Astrocyte (in vitro differentiated cells and primary cell): ENCODE results near the gene LYPD4. TPM values are rescaled to one million over a fixed set of nuclear protein-coding genes. Genes with fewer than 3 reads are reported as not detected.

Source experiments
- DNase-seq: peaks from one replicate; pipeline ENCODE4 v3.0.0-alpha.2; 2010; ENCODE audit warnings: low read depth
- FAIRE-seq: peaks from 2 replicates; lab custom pipeline; 2011; peaks lifted over from hg19 to GRCh38; lab: Jason Lieb, UNC
- H2AFZ ChIP-seq: 2 replicates; pipeline ENCODE4 v1.6.0; 2012; ENCODE audit warnings: low read depth, low read length, inconsistent platforms
- H3K27ac ChIP-seq: 2 replicates; pipeline ENCODE4 v1.5.1; 2011; ENCODE audit warnings: low read depth, low read length, inconsistent platforms
- H3K27me3 ChIP-seq: 2 replicates; pipeline ENCODE4 v1.6.0; 2011; ENCODE audit warnings: low read length, inconsistent platforms; ENCODE audit not compliant: insufficient read depth
- H3K36me3 ChIP-seq: 2 replicates; pipeline ENCODE4 v1.5.1; 2011; ENCODE audit warnings: low read length, inconsistent platforms; ENCODE audit not compliant: insufficient read depth
- H3K4me1 ChIP-seq: 2 replicates; pipeline ENCODE4 v1.5.1; 2011; ENCODE audit warnings: low read length, inconsistent platforms; ENCODE audit not compliant: insufficient read depth
- H3K4me2 ChIP-seq: 2 replicates; pipeline ENCODE4 v1.6.0; 2012; ENCODE audit warnings: low read length, inconsistent platforms
- H3K4me3 ChIP-seq: 2 replicates; pipeline ENCODE4 v1.5.1; 2011; ENCODE audit warnings: low read depth, mild to moderate bottlenecking, low read length, inconsistent platforms; ENCODE audit not compliant: insufficient read depth
- H3K79me2 ChIP-seq: 2 replicates; pipeline ENCODE4 v1.6.0; 2012; ENCODE audit warnings: mild to moderate bottlenecking, low read length, inconsistent platforms; ENCODE audit not compliant: insufficient read depth
- H3K9ac ChIP-seq: 2 replicates; pipeline ENCODE4 v1.6.0; 2012; ENCODE audit warnings: mild to moderate bottlenecking, low read length, inconsistent platforms
- H3K9me3 ChIP-seq: 2 replicates; pipeline ENCODE4 v1.5.1; 2012; ENCODE audit warnings: low read depth, mild to moderate bottlenecking, low read length, inconsistent platforms; ENCODE audit not compliant: insufficient read depth
- H4K20me1 ChIP-seq: 2 replicates; pipeline ENCODE4 v1.6.0; 2012; ENCODE audit warnings: low read length, inconsistent platforms; ENCODE audit not compliant: insufficient read depth
- H3K27ac Mint-ChIP-seq: one replicate; pipeline ENCODE4 v1.8.0; 2021; ENCODE audit warnings: mild to moderate bottlenecking, mixed read lengths; ENCODE audit not compliant: unreplicated experiment
- H3K27me3 Mint-ChIP-seq: one replicate; pipeline ENCODE4 v1.8.0; 2021; ENCODE audit warnings: low read depth, mixed read lengths; ENCODE audit not compliant: unreplicated experiment
- H3K36me3 Mint-ChIP-seq: one replicate; pipeline ENCODE4 v1.8.0; 2021; ENCODE audit warnings: low read depth, mixed read lengths; ENCODE audit not compliant: unreplicated experiment
- H3K4me1 Mint-ChIP-seq: one replicate; pipeline ENCODE4 v1.8.0; 2021; ENCODE audit warnings: low read depth, mixed read lengths; ENCODE audit not compliant: unreplicated experiment
- H3K4me3 Mint-ChIP-seq: one replicate; pipeline ENCODE4 v1.8.0; 2021; ENCODE audit warnings: mild to moderate bottlenecking, moderate library complexity, mixed read lengths; ENCODE audit not compliant: unreplicated experiment
- H3K9me3 Mint-ChIP-seq: one replicate; pipeline ENCODE4 v1.8.0; 2021; ENCODE audit warnings: mild to moderate bottlenecking, mixed read lengths; ENCODE audit not compliant: unreplicated experiment
- CTCF ChIP-seq: IDR thresholded peaks from 2 replicates; pipeline ENCODE4 v1.5.1; 2011; ENCODE audit warnings: low read depth, mild to moderate bottlenecking, inconsistent platforms, low read length, moderate library complexity; ENCODE audit not compliant: insufficient read depth
- EZH2 ChIP-seq: IDR thresholded peaks from 2 replicates; pipeline ENCODE4 v1.6.1; 2012; ENCODE audit warnings: mild to moderate bottlenecking, low read length, inconsistent platforms; ENCODE audit not compliant: insufficient read depth
- total RNA-seq: library from RNA; stranded (reverse); gene quantifications from 2 replicates; pipeline ENCODE4 v1.2.1, GENCODE V29; 2021

The LYPD4 gene
- total RNA-seq, 1 donor from 2014 or later: not detected

- Histone ChIP-seq H3K4me3 (peak within 1 kb of the TSS; percentile 96), H3K27ac (peak within 1 kb of the TSS; percentile 94), H3K4me1 (peaks cover 32% of the 10 kb centered on the region), H2AFZ (peak within 1 kb of the TSS; percentile 78), H3K4me2 (peak within 1 kb of the TSS; percentile 97), H3K9me3 (no peaks in the 10 kb centered on the region), H4K20me1 (peaks cover 44% of the 10 kb centered on the region), H3K79me2 (peaks cover 50% of the 10 kb centered on the region), H3K36me3 (peaks cover 37% of the 10 kb centered on the region), H3K27me3 (peaks cover 5% of the 10 kb centered on the region), H3K9ac (peak within 1 kb of the TSS; percentile 100)
- Mint-ChIP-seq H3K36me3 (peaks cover 35% of the 10 kb centered on the region), H3K4me1 (peaks cover 25% of the 10 kb centered on the region), H3K9me3 (no peaks in the 10 kb centered on the region), H3K27ac (peak within 1 kb of the TSS; percentile 99), H3K4me3 (peak within 1 kb of the TSS; percentile 99), H3K27me3 (peaks cover 3% of the 10 kb centered on the region)
- TF ChIP-seq EZH2: no peak
- TF ChIP-seq CTCF: peak; percentile 35
- DNase-seq (peak; percentile 95), FAIRE-seq (peak; percentile 90)
These were observed 15.3 kb upstream of the LYPD4 start, which contains the start of gene RPS19 for GRCh38 chr19:41859618-41860418. TSS of gene RPS19 (plus strand) at chr19:41860255. CDS start at chr19:41860775, 520 bp downstream.

GRCh38 chr19:41859213-41859617 lies 14.7 kb upstream of the LYPD4 start:
- Mint-ChIP-seq H3K4me1 (peaks cover 19% of the 10 kb centered on the region), H3K4me3 (peak overlapping the region; percentile 98), H3K9me3 (no peaks in the 10 kb centered on the region), H3K27ac (peak overlapping the region; percentile 98), H3K36me3 (peaks cover 30% of the 10 kb centered on the region), H3K27me3 (peaks cover 9% of the 10 kb centered on the region)
- Histone ChIP-seq H3K9ac (peak overlapping the region; percentile 67), H3K4me1 (peaks cover 29% of the 10 kb centered on the region), H3K27me3 (peaks cover 8% of the 10 kb centered on the region), H3K9me3 (no peaks in the 10 kb centered on the region), H3K36me3 (peaks cover 31% of the 10 kb centered on the region), H3K27ac (no peak overlapping the region), H2AFZ (peak overlapping the region; percentile 21), H3K79me2 (peaks cover 44% of the 10 kb centered on the region), H3K4me3 (peak overlapping the region; percentile 30), H4K20me1 (peaks cover 38% of the 10 kb centered on the region), H3K4me2 (peak overlapping the region; percentile 97)
- DNase-seq: no peak
- no peak for FAIRE-seq
- TF ChIP-seq EZH2 (no peak), CTCF (no peak)

GRCh38 chr19:41853768-41854167 lies 9.3 kb upstream of the LYPD4 start:
- Histone ChIP-seq H3K4me3 (no peak overlapping the region), H3K4me1 (no peaks in the 10 kb centered on the region), H3K79me2 (no peaks in the 10 kb centered on the region), H3K9ac (no peak overlapping the region), H3K27ac (no peak overlapping the region), H4K20me1 (no peaks in the 10 kb centered on the region), H3K36me3 (no peaks in the 10 kb centered on the region), H3K27me3 (peaks cover 34% of the 10 kb centered on the region), H2AFZ (no peak overlapping the region), H3K4me2 (no peak overlapping the region), H3K9me3 (no peaks in the 10 kb centered on the region)
- FAIRE-seq (no peak), DNase-seq (no peak)
- no peak overlapping the region for H3K4me3 Mint-ChIP-seq
- no peaks in the 10 kb centered on the region for H3K36me3 Mint-ChIP-seq
- H3K4me1 Mint-ChIP-seq: no peaks in the 10 kb centered on the region
- no peak overlapping the region for H3K27ac Mint-ChIP-seq
- peaks cover 44% of the 10 kb centered on the region for H3K27me3 Mint-ChIP-seq
- TF ChIP-seq EZH2: no peak
- TF ChIP-seq CTCF: no peak
- H3K9me3 Mint-ChIP-seq: no peaks in the 10 kb centered on the region
